Effector memory CD4-positive, alpha-beta T cell (primary cell): ENCODE data around the gene AKR1C1.
"Not testable (repeated sequence)": the region's sequence is repeated elsewhere in the genome, so short reads cannot be mapped to it uniquely, and the experiment has no call there.

Experiments
- DNase-seq, 3 donors: peaks; one replicate each; pipeline ENCODE4 v3.0.0-alpha.2; 2020
- H3K27ac ChIP-seq: 2 replicates; pipeline ENCODE4 v1.7.0; 2013; ENCODE audit warnings: mild to moderate bottlenecking, low read length, moderate library complexity; ENCODE audit not compliant: insufficient read depth, poor library complexity, severe bottlenecking
- H3K27me3 ChIP-seq: replicated peaks from 2 replicates; pipeline ENCODE4 v1.7.0; 2013; ENCODE audit warnings: mild to moderate bottlenecking, low read length; ENCODE audit not compliant: insufficient read depth, control insufficient read depth, poor library complexity, severe bottlenecking
- H3K36me3 ChIP-seq: 2 replicates; pipeline ENCODE4 v1.7.0; 2013; ENCODE audit warnings: mild to moderate bottlenecking, low read length, moderate library complexity; ENCODE audit not compliant: control insufficient read depth, insufficient read depth
- H3K4me1 ChIP-seq: 2 replicates; pipeline ENCODE4 v1.7.0; 2013; ENCODE audit warnings: low read length, mild to moderate bottlenecking; ENCODE audit not compliant: control insufficient read depth, insufficient read depth, poor library complexity, severe bottlenecking
- H3K4me3 ChIP-seq: 2 replicates; pipeline ENCODE4 v1.7.0; 2013; ENCODE audit warnings: low read length, low read depth, mild to moderate bottlenecking; ENCODE audit not compliant: insufficient read depth, poor library complexity, severe bottlenecking
- H3K9me3 ChIP-seq: 2 replicates; pipeline ENCODE4 v1.7.0; 2013; ENCODE audit warnings: mild to moderate bottlenecking, low read length, moderate library complexity; ENCODE audit not compliant: control insufficient read depth

The AKR1C1 gene

GRCh38 chr10:4947039-4947634 is 16.1 kb upstream of the AKR1C1 start:
- H3K27me3 ChIP-seq = no peaks in the 10 kb centered on the region
- H3K36me3 ChIP-seq = no peaks in the 10 kb centered on the region
- H3K9me3 ChIP-seq = no peaks in the 10 kb centered on the region
- H3K4me3 ChIP-seq = no peak overlapping the region
- no peak overlapping the region for H3K27ac ChIP-seq
- no peaks in the 10 kb centered on the region for H3K4me1 ChIP-seq
- DNase-seq = no peak

DNA sequence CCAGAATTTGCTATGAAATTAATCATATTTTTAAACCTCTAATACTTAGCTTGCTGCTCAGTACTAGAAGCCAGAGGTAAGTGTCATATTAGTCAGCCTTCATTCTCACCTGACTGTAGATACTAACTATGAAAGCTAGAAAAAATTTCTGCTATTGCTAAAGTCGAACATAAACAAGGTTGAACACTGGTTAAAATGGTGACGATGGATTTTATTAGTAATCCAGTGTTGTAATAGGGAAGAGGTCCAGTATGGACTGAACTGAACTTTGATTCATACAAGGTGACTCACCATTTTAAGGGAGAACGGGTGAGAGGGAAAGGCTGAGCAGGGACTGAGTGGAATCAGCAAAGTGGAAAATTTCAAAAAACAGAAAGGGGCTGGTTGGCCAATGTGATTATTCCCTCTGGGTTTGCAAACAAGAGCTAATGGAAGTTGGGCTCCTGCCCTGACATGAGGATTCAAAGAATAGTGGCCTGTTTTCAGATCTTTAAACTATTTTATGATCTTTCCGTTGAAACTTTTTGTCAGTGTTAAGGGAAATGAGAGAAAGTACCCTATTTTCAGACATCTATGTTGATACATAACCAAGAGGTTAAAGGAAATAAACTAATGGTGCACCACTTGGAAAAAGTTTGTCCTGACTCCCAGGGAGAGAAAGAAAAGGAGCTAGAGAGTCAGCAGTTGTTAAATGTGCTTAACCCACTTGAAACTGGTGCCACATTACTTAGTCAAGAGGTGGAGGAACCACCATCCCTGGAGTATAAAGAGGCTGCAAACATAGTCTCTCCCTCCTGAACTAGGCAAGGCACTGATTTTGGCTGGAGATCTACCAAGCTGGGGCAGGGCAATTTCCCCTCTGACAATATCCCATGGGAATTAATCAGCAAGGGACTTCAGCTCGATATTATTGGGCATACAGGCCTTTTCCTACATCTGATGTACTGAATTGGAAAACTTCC is 15.3 kb upstream of the AKR1C1 start:
- no peak overlapping the region for H3K27ac ChIP-seq
- no peaks in the 10 kb centered on the region for H3K9me3 ChIP-seq
- H3K27me3 ChIP-seq = no peaks in the 10 kb centered on the region
- no peaks in the 10 kb centered on the region for H3K36me3 ChIP-seq
- H3K4me3 ChIP-seq = no peak overlapping the region
- no peak for DNase-seq
- no peaks in the 10 kb centered on the region for H3K4me1 ChIP-seq

GRCh38 chr10:4951512-4952162 is 11.6 kb upstream of the AKR1C1 start:
- H3K27ac ChIP-seq, DNase-seq, H3K9me3 ChIP-seq, H3K36me3 ChIP-seq, H3K27me3 ChIP-seq, H3K4me1 ChIP-seq, H3K4me3 ChIP-seq: not testable (repeated sequence)

GRCh38 chr10:4953405-4953804 is 9.8 kb upstream of the AKR1C1 start:
- Histone ChIP-seq H3K36me3 (no peaks in the 10 kb centered on the region), H3K4me1 (no peaks in the 10 kb centered on the region), H3K9me3 (no peaks in the 10 kb centered on the region), H3K4me3 (no peak overlapping the region), H3K27ac (no peak overlapping the region), H3K27me3 (no peaks in the 10 kb centered on the region)
- no peak for DNase-seq

DNA sequence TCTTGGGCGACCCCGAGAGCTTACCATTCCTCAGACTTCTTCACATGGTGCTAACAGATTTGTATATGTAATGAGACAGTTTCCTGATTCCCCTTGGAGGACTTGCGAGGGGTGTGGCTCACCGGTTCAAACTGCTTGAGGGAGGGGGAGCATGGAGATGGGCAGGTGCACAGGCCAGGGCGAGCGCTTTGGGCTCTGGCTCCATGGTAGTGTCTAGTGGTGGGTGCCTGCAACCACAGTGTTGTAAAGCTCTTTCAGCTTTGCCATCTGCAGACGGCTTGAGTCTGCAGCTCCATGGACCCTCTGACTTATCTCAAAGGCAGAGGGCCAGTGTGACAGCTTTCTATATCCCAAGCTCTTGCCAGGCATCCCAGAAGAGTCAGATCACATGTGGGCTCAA is 7.1 kb upstream of the AKR1C1 start:
- H3K4me1 ChIP-seq = not testable (repeated sequence)

DNA sequence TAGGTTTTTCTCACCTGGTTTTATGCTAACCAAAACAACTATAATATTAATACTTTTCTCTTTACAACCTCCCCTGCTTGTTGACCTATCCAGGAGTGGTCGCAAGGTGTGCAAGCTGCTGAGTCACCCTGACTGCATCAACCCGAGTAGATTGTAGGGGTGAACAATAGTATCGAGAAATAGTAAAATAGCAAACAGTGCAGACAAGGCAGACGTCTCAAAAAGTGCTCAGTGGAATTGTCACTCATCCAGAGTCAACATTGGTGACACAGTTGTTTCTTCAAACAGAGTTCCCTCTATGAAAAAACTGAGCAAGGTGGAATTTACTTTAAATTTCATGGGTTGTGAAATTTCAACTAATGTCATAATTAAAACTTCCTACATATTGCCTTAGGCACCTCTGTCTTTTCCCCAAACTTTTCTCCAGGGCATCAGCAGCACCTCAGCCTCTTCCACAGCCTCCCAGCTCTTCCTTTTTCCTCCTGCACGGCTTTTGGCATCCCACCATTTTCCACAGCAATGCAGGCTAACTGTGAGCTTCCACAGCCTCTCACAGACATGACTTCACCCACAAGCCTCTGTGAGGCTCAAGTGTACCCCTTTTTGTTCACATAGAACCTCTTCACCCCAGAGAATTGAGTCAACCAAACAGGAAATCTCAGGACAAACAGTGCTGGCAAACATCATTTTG is 6.1 kb upstream of the AKR1C1 start:
- not testable (repeated sequence) for H3K36me3 ChIP-seq, H3K27ac ChIP-seq, H3K27me3 ChIP-seq, DNase-seq, H3K4me3 ChIP-seq, H3K9me3 ChIP-seq, H3K4me1 ChIP-seq

More for the DNA sequence above, 7.1 kb upstream of the AKR1C1 start:
- not testable (repeated sequence) for H3K27me3 ChIP-seq, H3K4me3 ChIP-seq, H3K27ac ChIP-seq, H3K9me3 ChIP-seq, DNase-seq, H3K36me3 ChIP-seq

GRCh38 chr10:4961558-4961957 is 1.7 kb upstream of the AKR1C1 start:
- H3K27ac ChIP-seq, DNase-seq, H3K4me3 ChIP-seq, H3K36me3 ChIP-seq, H3K4me1 ChIP-seq, H3K9me3 ChIP-seq, H3K27me3 ChIP-seq: not testable (repeated sequence)

GRCh38 chr10:4962308-4962707 is 907 bp upstream of the AKR1C1 start:
- not testable (repeated sequence) for H3K9me3 ChIP-seq, H3K36me3 ChIP-seq, H3K4me1 ChIP-seq, H3K27me3 ChIP-seq, DNase-seq, H3K4me3 ChIP-seq, H3K27ac ChIP-seq

DNA sequence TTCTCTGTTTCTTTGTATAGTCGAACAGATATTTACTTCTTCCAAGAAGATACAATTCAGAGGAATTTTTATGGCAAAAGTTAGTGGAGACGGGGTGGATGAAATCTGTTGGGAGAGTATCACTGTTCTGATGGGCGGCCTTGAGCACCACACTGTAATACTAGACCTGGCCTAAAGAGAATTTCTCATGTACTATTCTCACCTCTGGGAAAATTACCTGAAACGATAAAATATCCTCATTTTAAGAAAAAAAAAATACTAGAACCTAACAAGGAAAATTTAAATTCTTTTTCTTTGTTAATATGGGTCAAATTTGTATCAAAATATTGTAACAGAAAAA is 570 bp downstream of the AKR1C1 start:
- not testable (repeated sequence) for H3K9me3 ChIP-seq, H3K27me3 ChIP-seq, H3K4me3 ChIP-seq, H3K4me1 ChIP-seq, DNase-seq, H3K27ac ChIP-seq, H3K36me3 ChIP-seq

- H3K27ac ChIP-seq, H3K36me3 ChIP-seq, H3K4me1 ChIP-seq, DNase-seq, H3K27me3 ChIP-seq, H3K9me3 ChIP-seq, H3K4me3 ChIP-seq: not testable (repeated sequence)
These were observed 2.5 kb downstream of the AKR1C1 start for GRCh38 chr10:4965763-4966162.
